ENCODE data around the gene ZNF791.

DNA sequence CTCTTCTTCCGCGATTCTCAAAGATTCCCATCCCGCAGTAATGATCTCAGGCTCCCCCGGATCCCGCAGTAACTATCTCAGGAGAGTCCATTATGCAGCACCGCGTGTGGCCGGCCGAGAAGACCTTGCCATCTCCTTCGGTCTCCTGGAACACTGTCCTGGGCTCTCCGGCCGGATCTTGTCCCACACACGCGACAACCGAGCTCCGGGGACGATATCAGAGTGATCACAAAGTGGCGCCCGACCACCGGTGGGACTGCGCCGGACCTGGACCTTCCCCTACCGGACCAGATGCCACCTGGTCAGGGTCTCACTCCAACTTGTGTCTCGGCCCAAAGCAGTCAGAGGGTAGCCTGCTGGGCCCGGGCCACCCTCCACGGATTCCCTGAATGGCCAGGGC is 31.8 kb downstream of the ZNF791 start:
- no peak for TF ChIP-seq CTCF (conservative IDR thresholded peaks at IDR 0.05 in 1 of 2, IDR thresholded peaks at IDR 0.05 in 1 of 2; ENCODE audit: low read depth in 1 of 2, low read length in 2 of 2)
- no peak for TF ChIP-seq EZH2 (IDR thresholded peaks at IDR 0.05; ENCODE audit: low read length, missing control alignments)
